Calu3 (cell line): ENCODE results near the gene TXNDC16. TPM values are rescaled to one million over a fixed set of nuclear protein-coding genes. Genes with fewer than 3 reads are reported as not detected.

Source experiments
- BruUV-seq: library from RNA; stranded (reverse); fragments of 400-500 nt; replicated peaks from 2 replicates; lab custom pipeline; 2021; lab: Mats Ljungman, UMichigan
- CTCF ChIA-PET: fragments of 300-600 bp; sonication (Branson Sonifier 250); formaldehyde crosslinking; loops from one replicate; lab custom pipeline; 2022; ENCODE audit warnings: antibody characterized with exemption; lab: Charles Lee
- DNase-seq: peaks from one replicate; pipeline ENCODE4 v3.0.0; 2022
- H3K27ac Mint-ChIP-seq: one replicate; pipeline ENCODE4 v1.8.0; 2022; ENCODE audit warnings: mixed read lengths; ENCODE audit not compliant: unreplicated experiment
- H3K27me3 Mint-ChIP-seq: one replicate; pipeline ENCODE4 v1.8.0; 2022; ENCODE audit warnings: mixed read lengths; ENCODE audit not compliant: unreplicated experiment
- H3K36me3 Mint-ChIP-seq: one replicate; pipeline ENCODE4 v1.8.0; 2022; ENCODE audit warnings: mild to moderate bottlenecking, moderate library complexity, mixed read lengths; ENCODE audit not compliant: insufficient read depth, unreplicated experiment
- H3K4me1 Mint-ChIP-seq: one replicate; pipeline ENCODE4 v1.8.0; 2022; ENCODE audit warnings: mild to moderate bottlenecking, low read depth, mixed read lengths; ENCODE audit not compliant: unreplicated experiment
- H3K4me3 Mint-ChIP-seq: one replicate; pipeline ENCODE4 v1.8.0; 2022; ENCODE audit warnings: mild to moderate bottlenecking, low read depth, moderate library complexity, mixed read lengths; ENCODE audit not compliant: unreplicated experiment
- H3K9me3 Mint-ChIP-seq: one replicate; pipeline ENCODE4 v1.8.0; 2022; ENCODE audit warnings: low read depth, mixed read lengths; ENCODE audit not compliant: unreplicated experiment
- CTCF ChIP-seq: fragments of 200-600 bp; IDR thresholded peaks from one replicate; pipeline ENCODE4 v1.8.0; 2022; ENCODE audit warnings: antibody characterized with exemption; ENCODE audit not compliant: unreplicated experiment
- intact Hi-C: fragments of 100-400 bp; cut with micrococcal nuclease; formaldehyde crosslinking; loops from one replicate; pipeline ENCODE4 v1.10.0; 2022; ENCODE audit not compliant: unreplicated experiment
- total RNA-seq: library from RNA; stranded (reverse); gene quantifications from 2 replicates; pipeline ENCODE4 v1.2.3, GENCODE V29; 2022

The TXNDC16 gene
- total RNA-seq, 1 experiment from 2014 or later = 3.5 TPM

DNA sequence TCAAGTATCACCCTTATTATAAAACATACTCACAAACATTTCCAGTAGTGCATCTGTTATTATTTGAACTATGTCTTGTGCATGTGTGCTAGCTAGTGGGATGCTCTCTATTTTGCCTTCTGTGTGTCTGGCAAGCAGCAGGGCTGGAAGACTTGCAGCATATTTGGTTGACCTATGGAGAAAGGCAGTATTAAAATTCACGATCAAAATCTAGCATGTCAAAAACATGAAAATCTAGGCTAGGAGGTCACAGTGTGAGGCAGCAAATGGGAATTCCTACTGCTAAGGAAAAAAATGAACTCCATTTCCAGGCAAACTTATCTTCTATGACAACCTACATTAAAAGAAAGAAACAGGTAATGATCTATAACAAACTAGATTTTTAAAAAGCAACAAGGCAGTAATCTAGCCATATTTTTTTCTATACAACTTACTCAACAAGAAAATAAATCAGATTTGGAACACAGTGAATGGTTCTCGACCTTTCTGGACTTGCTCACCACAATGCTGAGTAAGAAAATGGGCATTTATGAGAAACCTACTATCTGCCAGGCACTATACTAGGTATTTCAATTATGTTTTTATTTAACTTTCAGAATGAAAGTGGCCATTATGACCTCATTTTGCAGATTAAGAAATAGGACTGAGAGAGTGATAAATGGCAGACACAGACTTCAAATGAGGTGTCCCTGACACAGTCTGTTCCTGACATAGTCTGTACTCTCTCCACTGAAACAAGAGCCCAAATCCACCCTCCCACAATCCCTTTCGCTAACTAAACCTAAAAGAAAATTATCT lies 96.8 kb downstream of the TXNDC16 start:
- DNase-seq = no peak
- intact Hi-C loops = no loop called here
- no TSS peak for BruUV-seq
- CTCF ChIA-PET = no interaction called here
- Mint-ChIP-seq H3K27me3 (no peaks in the 10 kb centered on the region), H3K9me3 (no peaks in the 10 kb centered on the region), H3K36me3 (no peaks in the 10 kb centered on the region), H3K4me1 (peaks cover 9% of the 10 kb centered on the region), H3K4me3 (no peak overlapping the region), H3K27ac (no peak overlapping the region)
- TF ChIP-seq CTCF = no peak

- no peak for DNase-seq
- Mint-ChIP-seq H3K9me3 (no peaks in the 10 kb centered on the region), H3K36me3 (no peaks in the 10 kb centered on the region), H3K27me3 (no peaks in the 10 kb centered on the region), H3K27ac (no peak overlapping the region), H3K4me3 (no peak overlapping the region), H3K4me1 (no peaks in the 10 kb centered on the region)
- BruUV-seq = no TSS peak
- CTCF ChIA-PET = interaction anchor here (0.5 kb wide), 1 partner anchor 32 kb away, joined by 10 read pairs; no protein-coding TSS in a partner anchor
- intact Hi-C loops = no loop called here
- no peak for TF ChIP-seq CTCF
Observed at GRCh38 chr14:52447236-52447635, 105.1 kb downstream of the TXNDC16 start.

DNA sequence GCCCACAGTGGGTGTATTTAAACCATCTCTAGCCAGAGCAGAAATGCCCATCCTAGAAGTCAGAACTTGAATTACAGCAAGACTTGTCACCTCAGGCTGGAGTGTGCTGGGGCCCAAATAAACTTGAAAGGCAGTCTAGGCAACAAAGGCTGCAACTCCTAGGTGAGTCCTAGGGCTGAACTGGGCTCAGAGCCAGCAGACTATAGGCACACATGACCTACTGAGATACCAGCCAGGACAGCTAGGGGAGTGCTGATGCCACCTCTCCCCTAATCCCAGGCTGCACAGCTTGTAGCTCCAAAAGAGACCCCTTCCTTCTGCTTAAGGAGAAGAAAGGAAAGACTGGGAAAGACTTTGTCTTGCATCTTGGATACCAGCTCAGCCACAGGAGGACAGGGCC lies 106.0 kb downstream of the TXNDC16 start:
- no peak overlapping the region for H3K4me3 Mint-ChIP-seq

GRCh38 chr14:52443506-52443905 lies 108.8 kb downstream of the TXNDC16 start:
- H3K27me3 Mint-ChIP-seq = no peaks in the 10 kb centered on the region

More for the DNA sequence above, 106.0 kb downstream of the TXNDC16 start:
- CTCF ChIA-PET = no interaction called here
- no TSS peak for BruUV-seq
- H3K4me1 Mint-ChIP-seq = no peaks in the 10 kb centered on the region
- no peak for DNase-seq
- no peak overlapping the region for H3K27ac Mint-ChIP-seq
- no peaks in the 10 kb centered on the region for H3K9me3 Mint-ChIP-seq
- intact Hi-C loops = no loop called here
- H3K27me3 Mint-ChIP-seq = no peaks in the 10 kb centered on the region
- H3K36me3 Mint-ChIP-seq = no peaks in the 10 kb centered on the region
- TF ChIP-seq CTCF = no peak

More at GRCh38 chr14:52443506-52443905, 108.8 kb downstream of the TXNDC16 start:
- no peak for TF ChIP-seq CTCF
- BruUV-seq = no TSS peak
- Mint-ChIP-seq H3K4me1 (no peaks in the 10 kb centered on the region), H3K4me3 (no peak overlapping the region), H3K9me3 (no peaks in the 10 kb centered on the region), H3K36me3 (no peaks in the 10 kb centered on the region), H3K27ac (no peak overlapping the region)
- intact Hi-C loops = no loop called here
- no peak for DNase-seq
- CTCF ChIA-PET = no interaction called here
